ENCODE data around the gene BLVRB.

GRCh38 chr19:40410030-40410389 is 55.5 kb downstream of the BLVRB start:
- no peak for TF ChIP-seq CTCF (IDR thresholded peaks at IDR 0.05; ENCODE audit: low read depth, low read length)
- no peak for TF ChIP-seq EZH2phosphoT487 (IDR thresholded peaks at IDR 0.05; ENCODE audit: low read depth)
